H9 (cell line): ENCODE measurements around the gene CP. TPM values are rescaled to one million over a fixed set of nuclear protein-coding genes. Genes with fewer than 3 reads are reported as not detected.

ENCODE experiments used
- DNase-seq: peaks from one replicate; pipeline ENCODE4 v3.0.0-alpha.2; 2017
- H2AFZ ChIP-seq: one replicate; pipeline ENCODE4 v1.6.1; 2013; ENCODE audit warnings: mild to moderate bottlenecking, low read length, control low read depth, moderate library complexity
- H2AK5ac ChIP-seq: 2 replicates; pipeline ENCODE4 v1.6.1; 2013; ENCODE audit warnings: low read length, control low read depth, mixed read lengths; ENCODE audit not compliant: insufficient read length
- H2BK120ac ChIP-seq: one replicate; pipeline ENCODE4 v1.6.1; 2013; ENCODE audit warnings: low read depth, mild to moderate bottlenecking, low read length, control low read depth, inconsistent platforms; ENCODE audit not compliant: poor library complexity, severe bottlenecking
- H2BK12ac ChIP-seq: 2 replicates; pipeline ENCODE4 v1.6.1; 2013; ENCODE audit warnings: low read length, control low read depth, mixed read lengths, low read depth; ENCODE audit not compliant: insufficient read length
- H2BK15ac ChIP-seq: 2 replicates; pipeline ENCODE4 v1.6.1; 2013; ENCODE audit warnings: low read depth, low read length, control low read depth
- H2BK20ac ChIP-seq: one replicate; pipeline ENCODE4 v1.6.1; 2013; ENCODE audit warnings: low read depth, mild to moderate bottlenecking, low read length, control low read depth, inconsistent platforms; ENCODE audit not compliant: poor library complexity, severe bottlenecking
- H2BK5ac ChIP-seq: 2 replicates; pipeline ENCODE4 v1.6.1; 2013; ENCODE audit warnings: low read length, control low read depth, mixed read lengths; ENCODE audit not compliant: insufficient read length
- H3K14ac ChIP-seq: 2 replicates; pipeline ENCODE4 v1.6.1; 2013; ENCODE audit warnings: low read length, control low read depth; ENCODE audit not compliant: insufficient read depth
- H3K18ac ChIP-seq: 2 replicates; pipeline ENCODE4 v1.6.1; 2013; ENCODE audit warnings: low read depth, mild to moderate bottlenecking, mixed read lengths, low read length, control low read depth; ENCODE audit not compliant: insufficient read length
- H3K23ac ChIP-seq: 2 replicates; pipeline ENCODE4 v1.6.1; 2013; ENCODE audit warnings: low read length, control low read depth, mixed read lengths, low read depth; ENCODE audit not compliant: insufficient read length
- H3K23me2 ChIP-seq: 2 replicates; pipeline ENCODE4 v1.6.1; 2013; ENCODE audit warnings: low read depth, mild to moderate bottlenecking, mixed read lengths, low read length, control low read depth; ENCODE audit not compliant: insufficient read length, poor library complexity, severe bottlenecking
- H3K27ac ChIP-seq: 2 replicates; pipeline ENCODE4 v1.5.1; 2013; ENCODE audit warnings: low read length, control low read depth, mixed read lengths, low read depth; ENCODE audit not compliant: insufficient read length
- H3K27me3 ChIP-seq: 2 replicates; pipeline ENCODE4 v1.6.1; 2013; ENCODE audit warnings: low read length, control low read depth, inconsistent platforms; ENCODE audit not compliant: insufficient read depth
- H3K4ac ChIP-seq: 2 replicates; pipeline ENCODE4 v1.6.1; 2013; ENCODE audit warnings: low read depth, mild to moderate bottlenecking, control low read depth, inconsistent platforms, low read length, moderate library complexity
- H3K4me1 ChIP-seq: 2 replicates; pipeline ENCODE4 v1.6.1; 2013; ENCODE audit warnings: low read length, control low read depth, inconsistent platforms; ENCODE audit not compliant: insufficient read depth
- H3K4me2 ChIP-seq: 2 replicates; pipeline ENCODE4 v1.6.1; 2013; ENCODE audit warnings: low read length, control low read depth, mixed read lengths; ENCODE audit not compliant: insufficient read length, insufficient read depth
- H3K56ac ChIP-seq: 2 replicates; pipeline ENCODE4 v1.6.1; 2013; ENCODE audit warnings: low read depth, mild to moderate bottlenecking, mixed read lengths, low read length, control low read depth; ENCODE audit not compliant: insufficient read length
- H3K79me1 ChIP-seq: 2 replicates; pipeline ENCODE4 v1.6.1; 2013; ENCODE audit warnings: low read depth, mild to moderate bottlenecking, moderate library complexity, low read length, control low read depth, inconsistent platforms; ENCODE audit not compliant: insufficient read depth, poor library complexity, severe bottlenecking
- H3K79me2 ChIP-seq: 2 replicates; pipeline ENCODE4 v1.6.1; 2013; ENCODE audit warnings: low read length, control low read depth, inconsistent platforms; ENCODE audit not compliant: insufficient read depth
- H3K9ac ChIP-seq: 2 replicates; pipeline ENCODE4 v1.6.1; 2013; ENCODE audit warnings: low read length, control low read depth, mixed read lengths; ENCODE audit not compliant: insufficient read length; ENCODE audit errors: extremely low read depth
- H3K9me3 ChIP-seq: one replicate; pipeline ENCODE4 v1.6.1; 2013; ENCODE audit warnings: low read depth, low read length, inconsistent platforms; ENCODE audit not compliant: control insufficient read depth
- H3T11ph ChIP-seq: one replicate; pipeline ENCODE4 v1.6.1; 2013; ENCODE audit warnings: mild to moderate bottlenecking, low read length, control low read depth, inconsistent platforms
- H4K20me1 ChIP-seq: one replicate; pipeline ENCODE4 v1.6.1; 2013; ENCODE audit not compliant: control insufficient read depth, insufficient read length, insufficient read depth
- H4K5ac ChIP-seq: 2 replicates; pipeline ENCODE4 v1.6.1; 2013; ENCODE audit warnings: low read depth, mild to moderate bottlenecking, mixed read lengths, low read length, control low read depth; ENCODE audit not compliant: insufficient read length
- H4K8ac ChIP-seq: replicated peaks from 2 replicates; pipeline ENCODE4 v1.6.1; 2013; ENCODE audit warnings: low read length, control low read depth, mixed read lengths, low read depth; ENCODE audit not compliant: insufficient read length
- H4K91ac ChIP-seq: 2 replicates; pipeline ENCODE4 v1.6.1; 2013; ENCODE audit warnings: low read depth, mild to moderate bottlenecking, moderate library complexity, mixed read lengths, low read length, control low read depth; ENCODE audit not compliant: insufficient read length
- H3K27ac Mint-ChIP-seq, 3 experiments: 2 replicates in 2 of 3; 3 replicates in 1 of 3; pipeline ENCODE4 v1.8.0; 2020 to 2021; ENCODE audit warnings: mixed read lengths in 3 of 3, mild to moderate bottlenecking in 1 of 3, moderate library complexity in 1 of 3
- H3K27me3 Mint-ChIP-seq: 2 replicates; pipeline ENCODE4 v1.8.0; 2021; ENCODE audit warnings: low read depth, mild to moderate bottlenecking, moderate library complexity, mixed read lengths
- H3K36me3 Mint-ChIP-seq, 3 experiments: 2 replicates in 2 of 3; 3 replicates in 1 of 3; pipeline ENCODE4 v1.8.0; 2020 to 2021; ENCODE audit warnings: low read depth in 3 of 3, mixed read lengths in 3 of 3; ENCODE audit not compliant: insufficient read depth in 1 of 3
- H3K4me1 Mint-ChIP-seq, 2 experiments: 2 replicates each; pipeline ENCODE4 v1.8.0; 2020; ENCODE audit warnings: mixed read lengths in 2 of 2
- H3K4me3 Mint-ChIP-seq, 2 experiments: 2 replicates in 1 of 2; 3 replicates in 1 of 2; pipeline ENCODE4 v1.8.0; 2020 to 2021; ENCODE audit warnings: mild to moderate bottlenecking in 2 of 2, mixed read lengths in 2 of 2, moderate library complexity in 1 of 2
- H3K9me3 Mint-ChIP-seq, 2 experiments: 2 replicates in 1 of 2; 3 replicates in 1 of 2; pipeline ENCODE4 v1.8.0; 2020; ENCODE audit warnings: mild to moderate bottlenecking in 2 of 2, mixed read lengths in 2 of 2, moderate library complexity in 1 of 2
- CTCF ChIP-seq: fragments of 200-600 bp; sonication (generic); conservative IDR thresholded peaks from 3 replicates; pipeline ENCODE4 v1.8.0; 2021; ENCODE audit warnings: antibody characterized with exemption, mild to moderate bottlenecking
- WGBS: extraction: QIAGEN DNeasy Blood & Tissue Kit; methylation state at CpG from one replicate; pipeline ENCODE4 v1.1.7; 2013; ENCODE audit warnings: missing lambda C conversion rate, low lambda C conversion rate, mixed read lengths; ENCODE audit not compliant: insufficient read length; ENCODE audit errors: extremely low coverage; 5-methylcytosine and 5-hydroxymethylcytosine counted together
- total RNA-seq: library from RNA; stranded (reverse); gene quantifications from 2 replicates; pipeline ENCODE4 v1.2.1, GENCODE V29; 2021

The CP gene
- total RNA-seq, 1 experiment from 2014 or later = 1.1 TPM

GRCh38 chr3:149245738-149246451, 24.3 kb upstream of the CP start:
- Histone ChIP-seq H2BK120ac (no peak overlapping the region), H2BK12ac (no peak overlapping the region), H3K4me1 (peaks cover 7% of the 10 kb centered on the region), H3K9me3 (no peaks in the 10 kb centered on the region), H4K20me1 (no peaks in the 10 kb centered on the region), H2AFZ (no peak overlapping the region), H4K8ac (no peak overlapping the region), H3K4ac (no peak overlapping the region), H2BK20ac (no peak overlapping the region), H3K18ac (no peak overlapping the region), H3K14ac (no peak overlapping the region), H3K79me1 (no peaks in the 10 kb centered on the region), H3K27ac (no peak overlapping the region), H3K4me2 (no peak overlapping the region), H4K5ac (no peak overlapping the region), H3T11ph (no peak overlapping the region), H4K91ac (no peak overlapping the region), H2AK5ac (no peak overlapping the region), H3K79me2 (no peaks in the 10 kb centered on the region), H2BK5ac (no peak overlapping the region), H2BK15ac (no peak overlapping the region), H3K23ac (no peak overlapping the region), H3K23me2 (no peaks in the 10 kb centered on the region), H3K56ac (no peak overlapping the region), H3K9ac (no peak overlapping the region), H3K27me3 (no peaks in the 10 kb centered on the region)
- H3K36me3 Mint-ChIP-seq = no peaks in the 10 kb centered on the region; a peak in 1 of 7 replicates
- TF ChIP-seq CTCF = no peak
- WGBS = no CpG with 5 or more reads among the region's 3 CpGs
- H3K9me3 Mint-ChIP-seq = no peaks in the 10 kb centered on the region
- peaks cover 4% of the 10 kb centered on the region for H3K27me3 Mint-ChIP-seq
- no peak overlapping the region for H3K4me3 Mint-ChIP-seq
- no peak overlapping the region for H3K27ac Mint-ChIP-seq
- H3K4me1 Mint-ChIP-seq = peaks cover 41 to 48% of the 10 kb centered on the region in 2 experiments
- DNase-seq = no peak
